GM23338 (cell line): ENCODE data around the gene ADGRD1.

Experiments used
- TF ChIP-seq, protein P1 (sequence below): IDR thresholded peaks from one replicate; pipeline ENCODE4 v1.6.1; 2018; ENCODE audit warnings: antibody characterized with exemption; ENCODE audit not compliant: unreplicated experiment
- TF ChIP-seq, protein P2 (sequence below), 2 experiments: fragments of 200-600 bp in 1 of 2; sonication (generic) in 1 of 2; conservative IDR thresholded peaks; 2 replicates each; pipeline versions ENCODE4 v1.5.1 to v1.6.1; 2016 to 2017; ENCODE audit warnings: antibody characterized with exemption in 2 of 2, low read depth in 2 of 2, mild to moderate bottlenecking in 2 of 2, moderate library complexity in 1 of 2

DNA sequence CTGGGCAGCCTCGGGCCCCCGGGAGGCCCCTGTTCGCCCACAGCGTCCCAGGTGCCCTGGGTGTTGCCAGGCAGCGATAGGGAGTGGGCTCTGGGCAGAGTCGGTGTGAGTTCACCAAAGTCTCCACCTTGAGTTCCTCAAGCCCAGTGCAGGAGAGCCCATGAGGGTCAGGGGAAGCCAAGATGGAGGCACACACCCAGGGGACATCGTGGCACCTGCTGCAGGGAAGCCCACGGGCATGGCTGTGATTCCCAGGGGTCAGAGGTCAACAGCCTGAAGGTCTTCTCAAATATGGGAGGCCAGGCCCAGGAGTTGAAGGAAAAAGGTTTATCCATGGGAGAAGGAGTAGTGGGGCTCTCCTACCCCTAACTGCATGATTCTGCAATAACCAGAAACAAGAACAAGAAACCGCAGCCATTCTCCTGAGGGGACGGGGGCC lies 148.8 kb downstream of the ADGRD1 start:
- TF ChIP-seq, protein P1, sequence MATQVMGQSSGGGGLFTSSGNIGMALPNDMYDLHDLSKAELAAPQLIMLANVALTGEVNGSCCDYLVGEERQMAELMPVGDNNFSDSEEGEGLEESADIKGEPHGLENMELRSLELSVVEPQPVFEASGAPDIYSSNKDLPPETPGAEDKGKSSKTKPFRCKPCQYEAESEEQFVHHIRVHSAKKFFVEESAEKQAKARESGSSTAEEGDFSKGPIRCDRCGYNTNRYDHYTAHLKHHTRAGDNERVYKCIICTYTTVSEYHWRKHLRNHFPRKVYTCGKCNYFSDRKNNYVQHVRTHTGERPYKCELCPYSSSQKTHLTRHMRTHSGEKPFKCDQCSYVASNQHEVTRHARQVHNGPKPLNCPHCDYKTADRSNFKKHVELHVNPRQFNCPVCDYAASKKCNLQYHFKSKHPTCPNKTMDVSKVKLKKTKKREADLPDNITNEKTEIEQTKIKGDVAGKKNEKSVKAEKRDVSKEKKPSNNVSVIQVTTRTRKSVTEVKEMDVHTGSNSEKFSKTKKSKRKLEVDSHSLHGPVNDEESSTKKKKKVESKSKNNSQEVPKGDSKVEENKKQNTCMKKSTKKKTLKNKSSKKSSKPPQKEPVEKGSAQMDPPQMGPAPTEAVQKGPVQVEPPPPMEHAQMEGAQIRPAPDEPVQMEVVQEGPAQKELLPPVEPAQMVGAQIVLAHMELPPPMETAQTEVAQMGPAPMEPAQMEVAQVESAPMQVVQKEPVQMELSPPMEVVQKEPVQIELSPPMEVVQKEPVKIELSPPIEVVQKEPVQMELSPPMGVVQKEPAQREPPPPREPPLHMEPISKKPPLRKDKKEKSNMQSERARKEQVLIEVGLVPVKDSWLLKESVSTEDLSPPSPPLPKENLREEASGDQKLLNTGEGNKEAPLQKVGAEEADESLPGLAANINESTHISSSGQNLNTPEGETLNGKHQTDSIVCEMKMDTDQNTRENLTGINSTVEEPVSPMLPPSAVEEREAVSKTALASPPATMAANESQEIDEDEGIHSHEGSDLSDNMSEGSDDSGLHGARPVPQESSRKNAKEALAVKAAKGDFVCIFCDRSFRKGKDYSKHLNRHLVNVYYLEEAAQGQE: no peak
- TF ChIP-seq, protein P2, sequence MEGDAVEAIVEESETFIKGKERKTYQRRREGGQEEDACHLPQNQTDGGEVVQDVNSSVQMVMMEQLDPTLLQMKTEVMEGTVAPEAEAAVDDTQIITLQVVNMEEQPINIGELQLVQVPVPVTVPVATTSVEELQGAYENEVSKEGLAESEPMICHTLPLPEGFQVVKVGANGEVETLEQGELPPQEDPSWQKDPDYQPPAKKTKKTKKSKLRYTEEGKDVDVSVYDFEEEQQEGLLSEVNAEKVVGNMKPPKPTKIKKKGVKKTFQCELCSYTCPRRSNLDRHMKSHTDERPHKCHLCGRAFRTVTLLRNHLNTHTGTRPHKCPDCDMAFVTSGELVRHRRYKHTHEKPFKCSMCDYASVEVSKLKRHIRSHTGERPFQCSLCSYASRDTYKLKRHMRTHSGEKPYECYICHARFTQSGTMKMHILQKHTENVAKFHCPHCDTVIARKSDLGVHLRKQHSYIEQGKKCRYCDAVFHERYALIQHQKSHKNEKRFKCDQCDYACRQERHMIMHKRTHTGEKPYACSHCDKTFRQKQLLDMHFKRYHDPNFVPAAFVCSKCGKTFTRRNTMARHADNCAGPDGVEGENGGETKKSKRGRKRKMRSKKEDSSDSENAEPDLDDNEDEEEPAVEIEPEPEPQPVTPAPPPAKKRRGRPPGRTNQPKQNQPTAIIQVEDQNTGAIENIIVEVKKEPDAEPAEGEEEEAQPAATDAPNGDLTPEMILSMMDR (conservative IDR thresholded peaks at IDR 0.05; ENCODE audit: low read depth in 2 of 2): no peak
